ENCODE results near the gene CALN1.

GRCh38 chr7:72230281-72230680, 181.9 kb downstream of the CALN1 start:
- TF ChIP-seq CTCF (IDR thresholded peaks at IDR 0.05; ENCODE audit: low read depth, low read length) (no peak), EZH2phosphoT487 (IDR thresholded peaks at IDR 0.05; ENCODE audit: low read depth) (no peak)
